Neural cell (in vitro differentiated cells): ENCODE data around the gene HOGA1. TPM values are rescaled to one million over a fixed set of nuclear protein-coding genes. Genes with fewer than 3 reads are reported as not detected.

ENCODE experiments used
- H2AFZ ChIP-seq: fragments of 200-600, 300-800 bp; sonication (generic), shearing (Covaris generic); 2 replicates; pipeline ENCODE4 v1.6.0; 2014; ENCODE audit warnings: low read depth, mild to moderate bottlenecking, antibody characterized with exemption, low read length, moderate library complexity
- H3F3A ChIP-seq: fragments of 200-600 bp; shearing (Covaris generic); 2 replicates; pipeline ENCODE4 v1.6.1; 2016; ENCODE audit warnings: mild to moderate bottlenecking, moderate library complexity, mixed read lengths, antibody characterized with exemption, low read length; ENCODE audit not compliant: insufficient read depth, poor library complexity, severe bottlenecking
- H3K27ac ChIP-seq: fragments of 200-600, 300-800 bp; sonication (generic), shearing (Covaris generic); 2 replicates; pipeline ENCODE4 v1.5.1; 2014; ENCODE audit warnings: mild to moderate bottlenecking, low read length, moderate library complexity
- H3K27me3 ChIP-seq: fragments of 300-800, 200-600 bp; sonication (generic), shearing (Covaris generic); 2 replicates; pipeline ENCODE4 v1.6.0; 2014; ENCODE audit warnings: mild to moderate bottlenecking, low read depth, low read length, moderate library complexity; ENCODE audit not compliant: insufficient read depth
- H3K36me3 ChIP-seq: fragments of 300-800, 200-600 bp; sonication (generic), shearing (Covaris generic); 2 replicates; pipeline ENCODE4 v1.5.1; 2014; ENCODE audit warnings: mild to moderate bottlenecking, antibody characterized with exemption, low read length, moderate library complexity; ENCODE audit not compliant: insufficient read depth
- H3K4me2 ChIP-seq: fragments of 300-800, 200-600 bp; sonication (generic), shearing (Covaris generic); 2 replicates; pipeline ENCODE4 v1.6.0; 2014; ENCODE audit warnings: mild to moderate bottlenecking, low read length
- H3K4me3 ChIP-seq: fragments of 300-800, 200-600 bp; sonication (generic), shearing (Covaris generic); 2 replicates; pipeline ENCODE4 v1.5.1; 2014; ENCODE audit warnings: mild to moderate bottlenecking, low read length, moderate library complexity
- H3K79me2 ChIP-seq: fragments of 200-600 bp; shearing (Covaris generic); replicated peaks from 2 replicates; pipeline ENCODE4 v1.6.0; 2014; ENCODE audit warnings: mild to moderate bottlenecking, low read length, moderate library complexity; ENCODE audit not compliant: insufficient read depth
- H3K9ac ChIP-seq: fragments of 300-800, 200-600 bp; sonication (generic), shearing (Covaris generic); 2 replicates; pipeline ENCODE4 v1.6.1; 2016; ENCODE audit warnings: mild to moderate bottlenecking, low read length, mixed read lengths
- H3K9me2 ChIP-seq: fragments of 200-600 bp; shearing (Covaris generic); 2 replicates; pipeline ENCODE4 v1.6.1; 2016; ENCODE audit warnings: mild to moderate bottlenecking, low read length, mixed read lengths; ENCODE audit not compliant: insufficient read depth
- H3K9me3 ChIP-seq: fragments of 200-600, 300-800 bp; sonication (generic), shearing (Covaris generic); 2 replicates; pipeline ENCODE4 v1.6.1; 2016; ENCODE audit warnings: mild to moderate bottlenecking, mixed run types, low read length, moderate library complexity, mixed read lengths
- H4K20me1 ChIP-seq: fragments of 200-600 bp; shearing (Covaris generic); 2 replicates; pipeline ENCODE4 v1.6.1; 2016; ENCODE audit warnings: mild to moderate bottlenecking, mixed run types; ENCODE audit not compliant: insufficient read depth
- CTCF ChIP-seq: fragments of 450-650 bp; IDR thresholded peaks from 2 replicates; pipeline ENCODE4 v1.5.1; 2014; ENCODE audit warnings: antibody characterized with exemption, mild to moderate bottlenecking, moderate library complexity; ENCODE audit not compliant: poor library complexity, severe bottlenecking
- EP300 ChIP-seq: fragments of 450-650 bp; conservative IDR thresholded peaks from 2 replicates; pipeline ENCODE4 v1.6.1; 2014; ENCODE audit warnings: antibody characterized with exemption, mild to moderate bottlenecking, moderate library complexity; ENCODE audit not compliant: poor library complexity, severe bottlenecking
- POLR2AphosphoS5 ChIP-seq: IDR thresholded peaks from 2 replicates; pipeline ENCODE4 v1.6.1; 2012
- RAD21 ChIP-seq: fragments of 450-650 bp; conservative IDR thresholded peaks from 2 replicates; pipeline ENCODE4 v1.6.1; 2014; ENCODE audit warnings: antibody characterized with exemption, mild to moderate bottlenecking, moderate library complexity
- REST ChIP-seq: IDR thresholded peaks from 2 replicates; pipeline ENCODE4 v1.6.1; 2012; ENCODE audit warnings: borderline replicate concordance
- SMC3 ChIP-seq: fragments of 450-650 bp; conservative IDR thresholded peaks from 2 replicates; pipeline ENCODE4 v1.6.1; 2014; ENCODE audit warnings: antibody characterized with exemption, mild to moderate bottlenecking, moderate library complexity; ENCODE audit not compliant: poor library complexity
- TAF1 ChIP-seq: IDR thresholded peaks from 2 replicates; pipeline ENCODE4 v1.6.1; 2012; ENCODE audit warnings: low read depth
- polyA plus RNA-seq: library from polyadenylated mRNA; depleted of rRNA; stranded (reverse); fragments of >200 nt; gene quantifications from 2 replicates; pipeline ENCODE4 v1.2.3, GENCODE V29; 2014

Gene HOGA1
- polyA plus RNA-seq, 1 donor from 2014 or later, result not detected

GRCh38 chr10:97587183-97587582 is 3.0 kb downstream of the HOGA1 start:
- no peaks in the 10 kb centered on the region for H3K79me2 ChIP-seq
- H3K9ac ChIP-seq, result no peak overlapping the region
- H3F3A ChIP-seq, result no peaks in the 10 kb centered on the region
- no peaks in the 10 kb centered on the region for H4K20me1 ChIP-seq
- H2AFZ ChIP-seq, result no peak overlapping the region
- no peak for TF ChIP-seq SMC3
- H3K9me3 ChIP-seq, result no peaks in the 10 kb centered on the region
- H3K4me3 ChIP-seq, result no peak overlapping the region
- no peak overlapping the region for H3K27ac ChIP-seq
- H3K4me2 ChIP-seq, result no peak overlapping the region
- no peaks in the 10 kb centered on the region for H3K9me2 ChIP-seq
- no peaks in the 10 kb centered on the region for H3K36me3 ChIP-seq
- H3K27me3 ChIP-seq, result no peaks in the 10 kb centered on the region

DNA sequence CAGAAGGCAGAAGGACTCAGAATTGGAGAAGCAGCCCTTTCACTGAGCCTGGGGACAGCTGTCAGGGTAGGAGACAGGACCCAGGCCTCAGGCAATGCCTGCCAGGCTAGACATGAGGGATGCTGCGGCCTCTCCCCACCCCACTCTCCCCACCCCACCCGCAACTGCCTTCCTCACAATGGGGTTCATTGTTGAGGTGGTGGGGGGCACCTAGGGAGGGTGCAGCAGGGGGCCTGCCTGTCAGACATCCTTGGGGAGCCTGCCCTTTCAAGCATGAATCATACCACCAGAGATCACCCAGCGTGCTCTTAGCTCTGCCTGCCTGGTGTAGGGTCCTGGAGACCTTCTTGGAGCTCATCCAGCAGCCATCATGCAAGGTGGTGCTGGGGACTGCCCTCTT is 5.3 kb downstream of the HOGA1 start, which contains the start of gene C10orf62:
Gene C10orf62 (plus strand): TSS at position 243 of the 400 bp plus-strand sequence. CDS start 177 bp downstream, outside the sequence.
- Histone ChIP-seq H3K27me3 (no peaks in the 10 kb centered on the region), H3F3A (no peaks in the 10 kb centered on the region), H4K20me1 (no peaks in the 10 kb centered on the region), H3K27ac (no peak within 1 kb of the TSS), H3K9me3 (no peaks in the 10 kb centered on the region), H3K9ac (no peak within 1 kb of the TSS), H3K36me3 (no peaks in the 10 kb centered on the region), H3K79me2 (no peaks in the 10 kb centered on the region), H3K9me2 (no peaks in the 10 kb centered on the region), H2AFZ (no peak within 1 kb of the TSS), H3K4me3 (no peak within 1 kb of the TSS), H3K4me2 (no peak within 1 kb of the TSS)
- TF ChIP-seq REST, result no peak
- TF ChIP-seq CTCF, result no peak
- TF ChIP-seq EP300, result no peak
- TF ChIP-seq TAF1, result no peak

DNA sequence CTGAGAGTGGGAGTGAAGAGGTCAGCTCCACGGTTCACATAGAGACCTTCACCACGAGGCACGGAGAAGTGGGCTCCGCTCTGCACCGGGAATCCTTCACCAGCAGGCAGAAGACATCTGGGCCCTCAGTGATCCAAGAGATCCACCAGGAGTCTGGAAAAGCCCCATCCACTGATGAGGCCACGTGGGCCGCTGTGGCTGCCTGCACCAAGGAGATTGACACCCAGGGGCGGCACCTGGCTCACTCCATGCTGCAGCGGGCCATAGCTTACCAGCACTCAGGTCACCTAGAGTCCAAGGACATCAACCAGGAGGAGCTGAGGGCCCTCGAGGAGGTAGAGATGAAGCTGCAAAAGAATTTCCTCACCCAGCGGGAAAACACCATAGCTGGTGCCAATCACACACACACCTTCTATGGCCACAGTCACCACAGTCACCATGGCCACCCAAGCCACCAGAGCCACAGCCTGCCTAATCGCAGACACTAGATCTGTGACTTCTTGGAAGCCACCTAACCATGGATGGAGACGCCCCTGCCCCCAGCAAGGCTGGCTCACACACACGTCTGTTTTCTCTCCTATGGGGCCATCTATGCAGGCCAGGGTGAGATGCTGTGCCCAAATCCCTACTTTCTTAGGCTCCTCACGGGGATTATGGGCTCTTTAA is 6.0 kb downstream of the HOGA1 start:
- no peaks in the 10 kb centered on the region for H3K79me2 ChIP-seq
- H3K9ac ChIP-seq, result no peak overlapping the region
- H3K4me3 ChIP-seq, result no peak overlapping the region
- no peaks in the 10 kb centered on the region for H3K36me3 ChIP-seq
- TF ChIP-seq POLR2AphosphoS5, result no peak
- TF ChIP-seq RAD21, result no peak
- H3F3A ChIP-seq, result no peaks in the 10 kb centered on the region
- H3K9me3 ChIP-seq, result no peaks in the 10 kb centered on the region
- H3K27ac ChIP-seq, result no peak overlapping the region
- H3K27me3 ChIP-seq, result no peaks in the 10 kb centered on the region
- no peaks in the 10 kb centered on the region for H3K9me2 ChIP-seq
- no peak overlapping the region for H2AFZ ChIP-seq
- no peaks in the 10 kb centered on the region for H4K20me1 ChIP-seq
- H3K4me2 ChIP-seq, result no peak overlapping the region
